Measurements from ENCODE around the gene NMT1.

NMT1 gene

DNA sequence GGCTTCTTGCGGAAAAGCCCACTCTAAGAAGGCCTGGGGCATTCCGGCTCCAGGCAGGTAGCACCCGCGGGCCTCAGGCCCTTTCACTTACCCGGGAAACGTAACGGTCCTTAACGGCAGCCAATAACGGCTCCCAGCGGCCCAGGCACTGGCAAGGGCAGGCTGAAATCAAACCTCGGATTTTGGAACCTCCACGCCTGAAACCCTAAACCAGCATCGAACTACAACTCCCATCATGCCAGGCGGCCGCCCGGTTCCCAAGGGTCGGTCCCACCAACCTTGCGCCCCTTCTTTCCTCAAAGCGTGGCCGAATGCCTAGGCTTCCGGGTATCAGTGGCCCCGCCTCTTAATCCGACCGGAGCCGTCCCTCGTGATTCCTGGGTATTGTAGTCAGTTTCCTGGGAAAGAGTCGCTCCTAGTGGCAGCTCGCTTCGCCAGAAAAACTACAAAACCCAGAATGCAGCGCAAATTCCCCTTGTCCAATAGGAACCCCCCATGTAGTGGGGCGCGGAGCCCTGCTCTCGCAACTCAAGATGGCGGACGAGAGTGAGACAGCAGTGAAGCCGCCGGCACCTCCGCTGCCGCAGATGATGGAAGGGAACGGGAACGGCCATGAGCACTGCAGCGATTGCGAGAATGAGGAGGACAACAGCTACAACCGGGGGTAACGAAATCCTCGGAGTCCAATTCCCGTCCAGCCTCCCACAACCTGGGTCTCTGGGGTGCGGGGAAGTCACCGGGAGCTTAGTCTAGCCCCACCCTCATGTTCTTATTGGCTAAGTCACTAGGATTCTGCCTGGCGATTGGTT, at the start of gene NMT1:
Gene NMT1, plus strand, starts transcription at position 521 of the 809 bp plus-strand sequence. Its CDS starts 13 bp downstream, at position 534.
- DNase-seq = peak; percentile 100

DNA sequence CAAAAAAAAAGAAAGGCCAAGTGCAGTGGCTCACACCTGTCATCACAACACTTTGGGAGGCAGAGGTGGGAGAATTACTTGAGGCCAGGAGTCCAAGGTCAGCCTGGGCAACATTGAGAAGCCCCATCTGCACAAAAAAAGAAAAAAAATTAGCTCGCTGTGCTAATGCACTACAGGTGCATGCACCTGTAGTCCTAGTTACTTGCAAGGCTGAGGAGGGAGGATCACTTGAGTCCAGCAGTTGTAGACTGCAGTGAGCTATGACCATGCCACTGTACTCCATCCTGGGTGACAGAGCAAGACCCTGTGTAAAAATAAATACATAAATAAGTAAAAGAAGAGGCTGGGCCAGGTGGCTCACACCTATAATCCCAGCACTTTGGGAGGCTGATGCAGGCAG, 49.4 kb upstream of the NMT1 start:
- no peak for DNase-seq

DNA sequence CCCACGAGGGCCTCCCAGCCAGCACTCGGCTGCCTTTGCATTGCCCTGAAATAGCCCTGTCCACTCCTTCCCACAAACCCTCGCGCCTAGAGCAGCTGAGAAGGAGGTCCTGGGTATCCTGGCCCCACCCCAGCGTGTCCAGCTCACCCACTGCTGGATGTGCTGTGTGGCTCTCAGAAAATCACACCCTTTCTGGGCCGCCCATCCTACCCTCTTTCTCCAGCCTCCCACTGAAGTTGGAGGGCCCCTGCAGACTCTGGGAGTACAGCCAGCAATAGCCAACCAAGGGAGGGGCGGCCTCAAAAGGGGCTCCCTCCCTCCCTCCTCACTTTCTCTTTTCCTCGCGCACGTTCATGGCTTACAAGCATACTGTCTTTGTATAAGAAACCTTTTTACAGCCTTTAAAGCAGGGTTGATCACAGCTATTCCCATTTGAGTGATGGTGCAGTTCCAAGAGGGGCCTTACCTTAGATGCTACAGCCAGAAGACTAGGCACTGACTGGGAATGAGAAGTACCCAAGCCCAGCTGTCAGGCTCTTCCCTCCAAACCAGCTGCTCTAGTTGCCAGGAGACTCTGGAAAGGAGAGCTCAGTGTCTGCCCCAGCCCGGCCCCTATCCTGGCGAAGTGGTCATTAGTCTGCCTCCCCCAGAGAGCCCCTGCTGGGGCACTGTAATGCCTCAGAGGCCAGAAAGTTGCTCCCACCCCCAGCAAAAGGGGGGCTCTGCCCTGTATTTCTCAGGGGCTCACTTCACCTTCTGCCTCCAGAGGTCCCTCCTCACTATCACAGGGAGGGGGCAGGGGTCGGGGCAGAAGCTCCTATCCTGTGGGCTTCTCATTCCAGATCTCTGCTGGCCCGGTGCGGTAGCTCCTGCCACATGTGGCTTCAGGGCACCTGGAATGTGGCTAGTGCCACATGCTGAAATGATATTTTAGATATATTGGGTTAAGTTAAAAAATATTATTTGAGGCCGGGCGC, 47.8 kb upstream of the NMT1 start:
- no peak for DNase-seq

- no peak for DNase-seq
These were observed 44.9 kb upstream of the NMT1 start for GRCh38 chr17:45016237-45016636.

DNA sequence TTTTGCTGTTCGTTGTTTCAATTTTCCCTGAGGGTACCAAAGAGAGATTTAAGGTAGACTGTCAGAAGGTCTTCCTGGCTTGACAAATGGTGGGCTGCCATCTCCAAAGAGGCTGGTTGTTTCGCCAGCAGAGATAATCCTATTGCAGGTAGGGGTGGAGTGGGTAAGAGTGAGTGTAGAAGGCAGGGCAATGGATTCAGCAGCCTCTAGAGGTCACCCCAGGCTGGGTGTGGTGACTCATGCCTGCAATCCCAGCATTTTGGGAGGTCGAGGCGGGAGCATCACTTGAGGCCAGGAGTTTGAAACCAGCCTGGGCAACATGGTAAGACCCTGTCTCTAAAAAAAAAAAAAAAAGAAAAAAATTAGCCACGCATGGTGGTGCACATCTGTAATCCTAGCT, 44.3 kb upstream of the NMT1 start:
- peak in 1 of 2 experiments; percentile 36 for DNase-seq

DNA sequence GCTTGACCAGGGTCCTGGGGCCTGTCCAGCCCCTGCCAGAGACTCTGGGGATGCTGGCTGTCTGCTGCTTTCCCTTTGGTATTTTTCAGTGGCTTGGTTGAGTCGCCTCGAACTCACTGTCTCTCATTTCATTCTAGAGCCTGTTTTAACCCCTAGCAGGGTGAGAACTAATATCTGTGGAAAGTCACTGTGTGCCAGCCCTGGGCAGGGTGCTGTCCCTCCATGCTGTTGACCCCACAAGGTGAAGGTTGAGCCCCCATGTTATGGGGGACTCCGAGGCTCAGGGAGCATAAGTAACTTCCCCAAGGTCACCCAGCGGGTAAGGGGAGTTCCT, 42.6 kb upstream of the NMT1 start:
- no peak for DNase-seq

- DNase-seq = peak; percentile 14 to 32
These were observed 42.0 kb upstream of the NMT1 start for GRCh38 chr17:45018848-45019711.

DNA sequence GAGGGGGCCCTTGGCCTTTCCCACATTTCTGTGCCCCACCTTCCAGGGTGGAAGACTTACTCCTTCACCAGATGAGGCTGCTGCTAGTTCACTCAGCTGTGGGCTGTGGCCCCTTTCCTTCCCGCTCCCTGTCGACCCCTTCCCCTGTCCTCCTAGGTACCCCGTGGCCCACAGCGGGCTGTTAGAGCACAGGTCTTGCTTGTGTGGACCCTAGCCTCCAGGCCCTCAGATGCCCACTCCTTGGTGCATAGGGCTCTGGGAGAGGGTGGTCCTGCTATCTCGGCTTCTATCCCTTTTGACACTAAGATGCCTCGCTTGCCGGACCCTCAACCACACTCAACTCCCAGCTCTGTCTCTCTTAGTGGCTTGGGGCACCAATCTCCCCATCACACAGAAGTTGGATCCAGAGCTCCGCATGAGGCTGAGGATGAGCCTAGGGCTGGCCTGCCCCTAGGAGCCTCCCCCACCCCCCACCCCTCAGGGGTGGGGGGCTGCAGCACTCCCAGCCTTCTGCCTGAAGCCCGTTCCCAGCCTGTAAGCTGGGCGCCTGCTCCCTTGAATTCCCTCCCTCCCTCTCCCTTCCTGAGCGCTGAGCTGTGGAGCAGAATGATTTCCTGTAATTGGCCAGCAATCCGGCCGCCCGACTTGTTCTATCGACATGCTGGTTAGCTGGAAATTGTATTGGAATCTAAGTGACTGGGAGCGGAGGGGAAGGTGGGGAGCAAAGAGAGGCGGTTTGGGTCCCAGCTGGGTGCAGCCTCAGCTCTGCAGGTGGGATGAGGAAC, 40.6 kb upstream of the NMT1 start:
- no peak for DNase-seq

DNA sequence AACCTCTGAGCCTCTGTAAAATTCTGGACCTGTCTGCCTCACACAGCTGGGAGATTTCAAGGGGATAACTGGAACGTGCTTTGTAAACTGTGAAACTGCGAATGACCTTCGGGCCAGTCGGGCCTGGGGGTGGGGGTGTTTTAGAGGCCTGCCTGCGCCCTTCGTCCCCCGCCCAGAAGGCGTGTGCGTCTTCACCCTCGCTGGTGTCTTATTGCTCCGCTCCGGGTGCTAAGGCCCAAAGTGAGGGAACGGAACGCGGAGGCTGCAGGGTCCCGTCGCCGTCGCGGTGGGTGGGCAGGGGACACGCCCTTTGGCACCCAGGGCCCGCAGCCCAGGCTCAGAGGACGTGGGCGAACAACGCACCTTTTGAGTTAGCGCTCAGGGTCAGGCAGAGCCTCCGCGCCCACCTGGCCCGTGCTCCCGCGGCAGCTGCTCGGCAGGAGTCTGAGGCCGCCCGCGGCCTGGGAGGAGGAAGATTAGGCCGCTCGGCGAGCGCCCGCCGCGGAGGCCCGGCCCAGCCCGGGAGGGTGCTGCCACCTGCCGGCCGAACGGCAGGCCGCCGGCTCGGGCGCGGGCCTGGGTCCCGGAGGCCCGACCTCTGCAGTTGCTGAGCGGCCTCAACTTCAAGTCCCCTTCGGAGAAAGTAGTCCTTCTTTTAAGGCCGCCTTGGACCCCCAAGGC, 39.4 kb upstream of the NMT1 start:
- peak; percentile 50 to 55 for DNase-seq

GRCh38 chr17:45022288-45022648, 38.8 kb upstream of the NMT1 start:
- peak in 1 of 2 experiments; percentile 36 for DNase-seq

- DNase-seq = no peak
These were observed 38.3 kb upstream of the NMT1 start for GRCh38 chr17:45022655-45023339.

DNA sequence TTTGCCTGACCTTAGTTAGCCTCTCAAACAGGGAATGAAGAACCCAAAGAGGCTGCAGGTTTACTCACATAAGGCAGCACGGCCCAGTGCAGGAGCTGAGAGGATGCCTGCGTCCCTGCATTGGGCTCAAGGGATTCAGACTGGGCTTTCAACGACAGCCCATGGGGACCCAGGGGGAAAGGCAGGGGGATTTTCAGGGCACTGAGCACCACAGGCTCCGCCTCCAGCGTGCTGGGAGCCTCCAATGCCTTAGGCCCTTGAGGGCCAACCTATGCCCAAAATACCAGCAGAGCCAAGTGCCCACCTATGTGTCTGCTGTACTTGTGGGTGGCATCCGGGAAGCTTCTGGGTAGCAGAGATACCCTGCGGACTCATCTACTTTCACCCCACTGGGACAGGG, 32.0 kb upstream of the NMT1 start:
- DNase-seq = no peak

DNA sequence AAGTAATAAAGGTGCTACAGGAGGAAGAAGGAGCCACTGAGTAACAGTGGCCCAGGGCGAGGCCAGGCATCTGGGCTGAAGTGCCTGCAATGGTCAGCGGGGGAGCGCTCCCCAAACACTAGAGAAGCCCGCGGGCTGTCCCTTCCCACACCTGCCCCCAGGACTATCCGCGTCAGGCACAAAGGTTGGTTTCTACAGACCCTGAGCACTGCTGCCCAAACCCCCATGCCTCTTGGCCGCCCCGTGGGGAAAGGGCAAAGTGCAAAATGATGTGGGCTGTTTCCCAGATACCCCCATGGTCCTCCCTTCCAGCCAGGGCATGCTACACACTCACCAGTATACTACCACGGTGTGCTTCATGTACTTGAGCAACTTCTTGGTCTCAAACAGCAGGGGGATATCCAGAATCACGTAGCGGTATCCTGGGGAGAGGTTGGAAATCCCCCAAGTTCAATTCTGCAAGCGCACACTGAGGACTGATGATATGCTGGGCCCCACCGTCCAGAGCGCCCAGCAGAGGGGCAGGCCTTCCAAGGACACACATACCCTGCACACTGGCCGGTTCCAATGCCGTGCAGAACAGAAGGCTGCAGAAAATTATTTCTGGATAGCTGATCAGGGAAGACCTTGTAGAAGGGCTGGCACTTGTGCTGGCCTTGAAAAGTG, 31.2 kb upstream of the NMT1 start:
- no peak for DNase-seq

DNA sequence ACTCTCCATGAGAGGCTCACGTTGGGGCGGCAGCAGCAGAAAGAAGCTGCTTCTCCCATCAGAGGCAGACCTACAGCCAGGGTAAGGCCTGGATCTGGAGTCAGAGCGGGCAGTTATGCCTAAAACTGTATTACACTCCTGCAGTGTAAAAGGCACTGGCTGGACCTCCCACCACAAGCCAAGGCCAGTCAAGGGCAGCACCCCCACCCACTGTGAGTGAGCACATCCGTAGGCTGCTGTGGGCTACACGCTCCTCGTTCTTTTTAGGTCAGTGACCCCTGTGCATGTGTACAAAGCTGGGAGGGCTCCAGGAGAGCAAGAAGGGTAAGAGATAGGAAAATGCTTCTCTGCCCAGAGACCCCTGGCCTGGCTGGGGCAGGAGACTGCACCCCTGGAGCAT, 30.4 kb upstream of the NMT1 start:
- no peak for DNase-seq

- DNase-seq = peak in 1 of 2 experiments; percentile 3
These were observed 29.6 kb upstream of the NMT1 start for GRCh38 chr17:45031231-45032173.

- DNase-seq = no peak
These were observed 29.0 kb upstream of the NMT1 start for GRCh38 chr17:45032174-45032541.

DNA sequence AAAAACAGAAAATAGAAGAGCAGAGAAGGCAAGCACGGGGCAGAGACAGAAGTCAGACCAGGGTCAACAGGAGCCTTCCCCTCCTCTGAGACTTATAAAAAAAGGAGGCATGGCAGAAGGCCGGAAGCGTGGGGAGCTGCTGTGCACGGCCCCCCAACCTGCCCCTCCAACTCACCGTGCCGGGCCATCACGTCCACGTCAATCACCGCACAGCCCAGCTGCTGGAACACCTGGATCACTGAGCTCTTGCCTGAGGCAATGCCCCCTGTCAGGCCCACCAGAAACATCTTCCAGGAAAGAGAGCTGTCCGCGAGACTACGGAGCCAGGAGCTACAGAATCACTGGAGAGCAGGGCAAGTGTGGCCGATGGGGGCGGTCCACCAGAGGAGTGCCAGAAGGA, 26.5 kb upstream of the NMT1 start:
- DNase-seq = no peak

- no peak for DNase-seq
These were observed 25.3 kb upstream of the NMT1 start for GRCh38 chr17:45035848-45036247.

DNA sequence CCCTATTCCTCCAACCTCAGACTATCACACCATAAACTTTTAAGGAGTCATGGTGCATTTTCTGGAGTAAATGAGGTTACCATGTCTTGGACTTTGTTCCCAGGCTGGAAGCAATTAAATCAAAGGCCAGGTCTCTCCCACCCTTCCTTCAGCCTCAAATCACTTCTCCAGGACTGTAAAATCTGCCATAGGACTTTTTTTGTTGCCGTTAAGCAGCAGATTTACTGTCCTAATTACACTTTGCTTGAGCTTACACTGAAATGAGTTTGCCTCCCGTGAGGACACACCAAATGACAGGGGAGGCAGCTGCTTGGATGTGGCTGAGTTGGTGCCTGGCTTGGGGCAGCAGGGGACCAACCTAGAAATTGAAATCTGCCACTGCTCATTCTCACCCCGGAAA, 24.4 kb upstream of the NMT1 start:
- no peak for DNase-seq

Measured in Kasumi-1 (cell line).